ENCODE results near the gene SRXN1. TPM values are rescaled to one million over a fixed set of nuclear protein-coding genes. Genes with fewer than 3 reads are reported as not detected.

Gene SRXN1
- total RNA-seq, 2 experiments from 2014 or later: 13.3 to 14.1 TPM

DNA sequence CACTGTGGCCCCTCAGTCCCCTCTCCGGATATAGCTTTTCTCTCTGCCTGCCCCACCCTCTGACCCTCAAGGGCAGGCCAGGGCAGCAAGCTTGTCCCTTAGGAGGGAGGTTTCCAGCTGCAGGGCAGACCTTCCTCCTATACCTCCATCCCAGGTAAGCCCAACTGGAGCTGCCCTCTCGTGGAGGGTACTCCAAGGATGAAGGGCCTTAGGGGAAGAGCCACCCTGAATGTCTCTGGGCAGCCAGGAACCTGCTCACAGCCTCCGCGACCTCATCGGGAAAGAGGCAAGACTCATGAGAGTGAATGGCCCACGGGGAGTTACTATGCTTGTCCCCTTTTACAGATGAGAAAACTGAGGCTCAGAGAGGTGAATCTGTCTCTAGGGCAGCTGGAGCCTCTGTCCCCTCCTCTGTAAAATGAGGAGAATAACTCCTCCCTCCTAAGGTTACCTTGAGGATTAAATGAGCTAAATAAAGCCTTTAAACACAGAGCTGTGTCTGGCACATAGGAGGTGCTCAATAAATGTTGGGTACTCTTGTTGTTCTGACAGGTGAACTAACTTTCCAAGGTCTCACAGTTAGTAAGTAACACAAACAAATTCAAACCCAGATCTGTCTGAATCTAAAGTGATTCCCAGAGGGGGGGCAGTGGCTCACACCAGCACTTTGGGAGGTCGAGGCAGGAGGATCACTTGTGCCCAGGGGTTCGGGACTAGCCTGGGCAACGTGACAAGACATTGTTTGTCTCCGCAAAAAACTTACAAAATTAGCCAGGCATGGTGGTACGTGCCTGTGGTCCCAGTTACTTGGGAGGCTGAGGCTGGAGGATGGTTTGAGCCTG, 12.1 kb downstream of the SRXN1 start:
- Mint-ChIP-seq H3K4me1 (ENCODE audit: low read depth) (peaks cover 11% of the 10 kb centered on the region), H3K27ac (no peak overlapping the region), H3K9me3 (no peaks in the 10 kb centered on the region), H3K4me3 (no peak overlapping the region), H3K36me3 (no peaks in the 10 kb centered on the region), H3K27me3 (peaks cover 13% of the 10 kb centered on the region)
- CTCF ChIA-PET: no interaction called here
- no peak for DNase-seq
- POLR2A ChIA-PET: no interaction called here
- intact Hi-C loops (cut with micrococcal nuclease): no loop called here

DNA sequence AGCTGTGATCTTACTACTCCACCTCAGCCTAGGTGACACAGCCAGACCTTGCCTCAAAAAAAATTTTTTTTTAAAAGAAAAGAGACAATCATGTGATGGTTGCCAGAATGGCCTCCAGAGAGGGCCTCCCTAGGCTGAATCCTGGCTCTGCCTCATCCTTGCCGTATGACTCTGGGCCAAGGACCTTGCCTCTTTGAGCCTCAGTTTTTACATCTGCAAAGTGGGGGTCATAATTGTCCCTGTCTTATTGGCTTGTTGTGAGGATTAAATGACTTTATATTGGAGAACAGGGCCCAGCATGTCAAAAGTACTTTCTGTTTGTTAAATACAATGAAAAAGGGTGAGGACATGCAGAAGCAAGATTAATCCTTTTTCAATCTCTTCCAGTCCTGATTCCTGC, 14.4 kb downstream of the SRXN1 start:
- peaks cover 12% of the 10 kb centered on the region for H3K27me3 Mint-ChIP-seq
- H3K9me3 Mint-ChIP-seq: no peaks in the 10 kb centered on the region
- H3K27ac Mint-ChIP-seq: no peak overlapping the region
- intact Hi-C loops (cut with micrococcal nuclease): no loop called here
- no peaks in the 10 kb centered on the region for H3K36me3 Mint-ChIP-seq
- H3K4me1 Mint-ChIP-seq (ENCODE audit: low read depth): peaks cover 6% of the 10 kb centered on the region
- DNase-seq: no peak
- ChIA-PET CTCF (no interaction called here), POLR2A (no interaction called here)
- H3K4me3 Mint-ChIP-seq: no peak overlapping the region

DNA sequence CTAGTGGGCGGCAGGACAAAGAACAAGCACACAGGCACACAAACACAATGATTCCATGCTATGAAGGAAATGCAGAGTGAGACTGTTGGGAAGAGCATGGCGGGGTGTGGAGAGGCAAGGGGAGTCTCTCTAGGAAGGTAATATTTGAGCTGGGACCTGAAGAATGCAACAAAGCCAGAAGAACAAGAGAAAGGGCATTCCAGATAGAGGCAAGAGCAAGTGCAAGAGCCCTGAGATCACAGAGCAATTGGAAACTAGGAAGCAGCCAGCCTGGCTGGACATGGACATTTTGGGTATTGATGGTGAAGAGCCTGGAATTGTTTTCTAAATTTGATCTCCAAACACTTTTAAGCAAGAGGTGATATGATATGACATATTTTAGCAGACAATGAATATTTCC, 15.4 kb downstream of the SRXN1 start:
- intact Hi-C loops (cut with micrococcal nuclease): no loop called here
- ChIA-PET CTCF (interaction anchor here (1.0 kb wide), 1 partner anchor 8 kb away, joined by 4 read pairs; no protein-coding TSS in a partner anchor), POLR2A (no interaction called here)
- Mint-ChIP-seq H3K27ac (no peak overlapping the region), H3K4me1 (ENCODE audit: low read depth) (peaks cover 2% of the 10 kb centered on the region), H3K9me3 (no peaks in the 10 kb centered on the region), H3K27me3 (peaks cover 3% of the 10 kb centered on the region), H3K4me3 (no peak overlapping the region), H3K36me3 (no peaks in the 10 kb centered on the region)
- no peak for DNase-seq

DNA sequence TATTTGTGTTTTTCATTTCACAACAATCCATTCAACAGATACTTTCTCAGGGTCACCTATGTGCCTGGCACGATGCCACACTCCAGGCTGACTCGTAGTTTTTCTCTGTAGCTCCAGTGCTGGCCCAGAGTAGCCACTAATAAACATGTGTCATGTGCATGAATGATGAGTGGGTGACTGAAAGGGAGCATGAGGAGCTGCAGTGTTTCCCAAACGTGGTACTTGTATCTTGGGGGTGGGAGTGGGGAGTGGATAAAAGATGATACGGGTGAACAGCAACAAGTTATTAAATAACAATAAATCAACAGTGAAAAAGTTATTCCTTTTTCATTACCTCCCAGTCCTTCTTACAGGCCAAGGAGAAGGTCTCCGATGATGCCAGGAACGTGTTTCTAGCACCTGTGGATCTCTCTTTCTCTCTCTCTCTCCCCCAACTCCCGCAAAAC, 17.1 kb downstream of the SRXN1 start:
- Mint-ChIP-seq H3K4me1 (ENCODE audit: low read depth) (no peaks in the 10 kb centered on the region), H3K9me3 (no peaks in the 10 kb centered on the region), H3K27ac (no peak overlapping the region), H3K27me3 (peaks cover 3% of the 10 kb centered on the region), H3K4me3 (no peak overlapping the region), H3K36me3 (no peaks in the 10 kb centered on the region)
- intact Hi-C loops (cut with micrococcal nuclease): no loop called here
- no peak for DNase-seq
- ChIA-PET CTCF (interaction anchor here (1.4 to 1.5 kb wide), 2 partner anchors 9 to 31 kb away, joined by 4 read pairs; no protein-coding TSS in a partner anchor), POLR2A (no interaction called here)

DNA sequence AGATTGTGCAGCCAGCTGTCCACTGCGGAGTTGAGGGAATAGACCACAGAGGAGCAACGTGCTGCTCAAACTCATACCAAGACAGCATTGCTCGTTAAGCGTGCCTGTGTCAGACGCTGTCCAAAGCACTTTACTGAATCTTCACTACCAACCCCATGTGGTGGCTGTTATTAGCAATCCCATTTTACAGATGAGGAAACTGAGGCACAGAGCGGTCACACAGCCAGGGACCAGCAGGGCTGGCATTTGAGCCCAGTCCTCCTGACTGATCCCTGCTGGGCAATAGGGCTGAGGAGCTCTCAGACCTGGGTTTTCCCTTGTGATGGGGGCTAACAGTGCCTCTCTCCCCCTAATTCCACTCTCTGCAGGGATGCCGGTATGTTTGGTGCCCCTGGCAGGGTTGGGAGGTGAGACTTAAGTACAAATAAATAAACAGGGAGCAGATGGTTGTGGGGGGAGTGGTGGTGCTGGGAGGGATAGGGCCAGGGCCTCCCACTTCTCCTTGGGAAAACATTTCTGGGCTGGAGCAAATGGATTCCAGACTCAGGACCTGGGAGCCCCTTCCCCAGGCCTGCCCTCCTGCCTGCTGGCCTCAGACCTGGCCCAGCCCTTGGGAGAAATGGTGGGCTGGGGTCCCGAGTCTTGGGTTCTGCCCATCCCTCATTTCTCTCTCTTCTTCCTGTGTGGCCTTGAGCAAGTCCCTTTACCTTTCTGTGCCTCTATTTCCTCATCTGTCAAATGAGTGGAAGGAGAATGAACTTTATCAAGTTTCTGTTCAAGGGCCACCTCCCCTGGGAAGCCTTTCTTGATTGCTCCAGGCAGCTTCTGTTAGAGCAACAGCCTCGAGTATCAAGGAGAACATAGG, 17.7 kb downstream of the SRXN1 start:
- no peaks in the 10 kb centered on the region for H3K36me3 Mint-ChIP-seq
- no peak overlapping the region for H3K27ac Mint-ChIP-seq
- H3K4me1 Mint-ChIP-seq (ENCODE audit: low read depth): no peaks in the 10 kb centered on the region
- no peak for DNase-seq
- POLR2A ChIA-PET: no interaction called here
- no peaks in the 10 kb centered on the region for H3K9me3 Mint-ChIP-seq
- CTCF ChIA-PET: interaction anchor here (1.4 to 1.5 kb wide), 2 partner anchors 10 to 32 kb away, joined by 4 read pairs; no protein-coding TSS in a partner anchor
- H3K4me3 Mint-ChIP-seq: no peak overlapping the region
- intact Hi-C loops (cut with micrococcal nuclease): no loop called here
- H3K27me3 Mint-ChIP-seq: peaks cover 6% of the 10 kb centered on the region

DNA sequence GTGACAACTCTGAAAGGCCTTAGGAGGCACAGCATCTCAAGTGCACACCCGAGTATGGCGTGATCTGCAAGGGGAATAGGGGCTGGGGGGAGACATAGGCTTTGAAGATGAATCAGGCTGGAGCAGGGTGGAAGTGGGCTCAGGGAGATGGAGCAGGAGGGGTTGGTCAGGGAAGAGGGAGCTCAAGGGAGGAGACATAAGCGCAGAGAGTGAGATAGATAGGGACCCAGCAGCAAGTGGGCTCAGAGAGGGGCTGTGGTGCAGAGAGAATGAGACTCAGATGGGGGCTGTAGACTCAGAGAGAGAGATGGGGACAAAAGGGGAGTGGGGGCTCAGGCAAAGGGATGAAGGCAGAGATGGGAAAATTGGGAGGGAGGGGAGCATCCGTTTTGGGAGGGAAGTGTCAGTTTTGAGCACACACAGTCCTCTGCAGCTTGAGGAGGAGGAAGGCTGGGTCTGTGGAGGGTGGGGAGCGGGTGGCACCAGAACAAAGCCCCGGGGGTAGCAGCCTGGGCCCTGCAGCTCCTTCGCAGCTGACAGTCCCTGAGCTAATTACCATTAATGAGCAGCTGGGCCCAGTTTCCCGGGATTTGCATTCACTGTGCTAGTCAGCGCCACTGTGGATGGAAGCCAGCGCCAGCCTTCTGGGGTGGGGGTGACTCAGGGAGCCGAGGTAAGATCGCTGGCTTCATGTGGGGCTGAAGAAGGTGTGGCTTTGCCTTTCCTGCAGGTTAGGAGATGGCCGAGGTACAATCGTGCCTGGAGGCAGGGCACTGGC, 18.7 kb downstream of the SRXN1 start:
- Mint-ChIP-seq H3K27ac (no peak overlapping the region), H3K4me3 (no peak overlapping the region), H3K27me3 (peaks cover 9% of the 10 kb centered on the region), H3K36me3 (no peaks in the 10 kb centered on the region), H3K9me3 (no peaks in the 10 kb centered on the region), H3K4me1 (ENCODE audit: low read depth) (no peaks in the 10 kb centered on the region)
- intact Hi-C loops (cut with micrococcal nuclease): no loop called here
- POLR2A ChIA-PET: no interaction called here
- CTCF ChIA-PET: no interaction called here
- DNase-seq: no peak

DNA sequence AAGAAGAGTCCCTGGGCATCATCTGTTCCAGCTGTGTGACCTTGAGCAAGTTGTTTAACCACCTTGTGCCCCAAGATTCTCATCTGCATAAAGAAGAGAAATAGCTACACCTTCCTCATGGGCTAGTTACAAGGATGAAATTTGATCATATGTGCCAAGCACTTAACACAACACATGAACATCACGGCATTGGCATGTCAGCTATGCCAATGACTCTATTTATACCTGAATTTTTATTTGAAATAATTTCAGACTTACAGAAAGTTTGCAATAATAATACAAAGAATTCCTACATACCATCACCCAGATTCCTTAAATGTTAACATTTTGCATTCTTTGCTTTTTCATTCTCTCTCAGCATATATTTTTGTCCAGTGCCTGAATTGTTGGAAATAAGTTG, 21.9 kb downstream of the SRXN1 start:
- no peaks in the 10 kb centered on the region for H3K4me1 Mint-ChIP-seq (ENCODE audit: low read depth)
- no peaks in the 10 kb centered on the region for H3K9me3 Mint-ChIP-seq
- POLR2A ChIA-PET: no interaction called here
- H3K4me3 Mint-ChIP-seq: no peak overlapping the region
- DNase-seq: no peak
- CTCF ChIA-PET: interaction anchor here (1.1 kb wide), 1 partner anchor 14 kb away, joined by 5 read pairs; no protein-coding TSS in a partner anchor
- H3K36me3 Mint-ChIP-seq: no peaks in the 10 kb centered on the region
- intact Hi-C loops (cut with micrococcal nuclease): no loop called here
- H3K27ac Mint-ChIP-seq: no peak overlapping the region
- H3K27me3 Mint-ChIP-seq: peaks cover 11% of the 10 kb centered on the region

DNA sequence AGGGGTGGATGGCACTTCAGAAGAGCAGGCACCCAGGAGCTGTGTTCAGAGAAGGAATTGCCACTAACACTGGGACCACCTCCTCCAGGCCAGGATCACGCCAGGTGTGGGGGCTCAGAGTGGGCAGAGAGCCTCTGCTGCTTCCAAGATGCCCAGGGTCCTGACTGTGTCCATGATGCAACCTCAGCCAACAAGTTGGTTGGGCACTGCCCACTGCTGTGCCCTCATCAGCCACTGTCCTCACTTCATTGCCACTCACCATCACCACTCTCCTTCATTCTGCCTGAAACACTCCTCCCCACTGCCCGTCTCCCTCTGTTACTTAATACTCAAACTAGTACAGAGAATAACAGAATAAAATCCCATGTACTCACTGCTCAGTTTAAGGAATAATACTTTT, 26.4 kb downstream of the SRXN1 start:
- DNase-seq: no peak
- intact Hi-C loops (cut with micrococcal nuclease): no loop called here
- ChIA-PET POLR2A (no interaction called here), CTCF (interaction anchor here (1.3 kb wide), 1 partner anchor 19 kb away, joined by 4 read pairs; no protein-coding TSS in a partner anchor)
- no peak overlapping the region for H3K4me3 Mint-ChIP-seq
- H3K27ac Mint-ChIP-seq: no peak overlapping the region
- H3K4me1 Mint-ChIP-seq (ENCODE audit: low read depth): no peaks in the 10 kb centered on the region
- H3K27me3 Mint-ChIP-seq: peaks cover 19% of the 10 kb centered on the region
- H3K36me3 Mint-ChIP-seq: no peaks in the 10 kb centered on the region
- no peaks in the 10 kb centered on the region for H3K9me3 Mint-ChIP-seq

DNA sequence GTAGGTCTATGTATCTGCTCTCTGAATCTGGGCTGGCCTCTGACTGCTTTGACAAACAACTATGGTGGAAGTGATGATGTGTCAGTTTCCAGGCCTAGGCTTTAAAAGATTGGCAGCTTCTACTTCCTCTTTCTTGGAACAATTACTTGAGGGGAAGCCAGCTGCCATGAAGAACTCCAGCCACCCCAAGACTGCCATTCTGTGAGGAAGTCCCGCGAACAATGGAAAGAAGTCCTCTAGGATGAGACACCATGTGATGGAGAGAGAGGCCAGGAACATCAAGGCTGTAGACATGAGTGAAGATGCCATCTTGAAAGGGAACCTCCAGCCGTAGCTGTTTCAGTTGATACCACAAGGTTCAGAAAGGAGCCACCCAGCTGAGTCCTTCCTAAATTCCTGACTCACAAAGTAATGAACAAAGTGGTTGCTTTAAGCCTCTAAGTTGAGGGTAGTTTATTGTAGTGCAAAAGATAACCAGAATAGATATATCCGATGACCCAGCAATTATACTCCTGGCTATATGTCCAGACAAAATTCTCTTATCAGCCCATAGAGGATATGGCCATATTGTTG, 27.6 kb downstream of the SRXN1 start:
- Mint-ChIP-seq H3K36me3 (no peaks in the 10 kb centered on the region), H3K4me1 (ENCODE audit: low read depth) (no peaks in the 10 kb centered on the region), H3K9me3 (no peaks in the 10 kb centered on the region), H3K27me3 (peaks cover 23% of the 10 kb centered on the region), H3K4me3 (no peak overlapping the region), H3K27ac (no peak overlapping the region)
- DNase-seq: no peak
- intact Hi-C loops (cut with micrococcal nuclease): no loop called here
- CTCF ChIA-PET: interaction anchor here (1.0 kb wide), 1 partner anchor 11 kb away, joined by 3 read pairs; no protein-coding TSS in a partner anchor
- POLR2A ChIA-PET: no interaction called here

DNA sequence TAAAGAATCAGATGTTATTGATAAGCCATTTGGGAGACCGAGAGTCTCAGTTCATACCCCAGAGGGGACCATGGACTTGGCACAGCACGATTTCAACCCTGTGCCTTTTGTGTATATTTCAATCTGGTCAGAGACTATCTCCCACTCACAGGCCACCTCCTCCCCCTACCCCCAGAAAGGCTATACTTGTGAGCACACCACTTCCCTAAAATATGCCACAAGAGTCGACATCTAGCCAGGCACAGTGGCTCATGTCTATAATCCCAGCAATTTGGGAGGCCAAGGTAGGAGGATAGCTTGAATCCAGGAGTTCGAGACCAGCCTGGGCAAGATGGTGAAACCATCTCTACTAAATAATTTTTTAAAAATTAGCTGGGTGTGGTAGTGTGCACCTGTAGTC, 29.3 kb downstream of the SRXN1 start:
- Mint-ChIP-seq H3K9me3 (no peaks in the 10 kb centered on the region), H3K27me3 (peaks cover 27% of the 10 kb centered on the region), H3K27ac (no peak overlapping the region), H3K4me3 (no peak overlapping the region), H3K36me3 (no peaks in the 10 kb centered on the region), H3K4me1 (ENCODE audit: low read depth) (no peaks in the 10 kb centered on the region)
- DNase-seq: no peak
- intact Hi-C loops (cut with micrococcal nuclease): no loop called here
- ChIA-PET POLR2A (no interaction called here), CTCF (interaction anchor here (1.6 kb wide), 1 partner anchor 22 kb away, joined by 5 read pairs; no protein-coding TSS in a partner anchor)

DNA sequence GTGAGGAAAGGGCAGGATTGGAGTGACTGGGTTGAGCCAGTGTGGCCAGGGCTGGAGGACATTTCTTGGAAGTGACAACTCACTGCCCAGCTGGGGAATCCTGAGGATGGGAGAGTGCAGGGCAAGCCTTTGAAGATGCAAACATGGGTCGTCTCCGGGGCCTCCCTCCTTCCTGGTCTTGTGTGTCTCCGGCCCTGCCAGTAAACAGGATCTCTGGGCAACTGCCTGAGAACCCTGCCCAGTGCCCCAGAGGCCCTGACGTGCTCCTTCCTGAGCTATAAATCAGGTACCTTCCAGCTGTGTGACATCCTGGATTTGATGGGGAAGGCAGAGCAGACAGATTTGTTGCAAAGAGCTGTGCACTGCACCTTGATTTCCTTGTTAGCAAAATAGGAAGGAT, 30.0 kb downstream of the SRXN1 start:
- Mint-ChIP-seq H3K27me3 (peaks cover 28% of the 10 kb centered on the region), H3K36me3 (no peaks in the 10 kb centered on the region), H3K27ac (no peak overlapping the region), H3K4me1 (ENCODE audit: low read depth) (no peaks in the 10 kb centered on the region), H3K9me3 (peaks cover 5% of the 10 kb centered on the region), H3K4me3 (no peak overlapping the region)
- POLR2A ChIA-PET: no interaction called here
- no peak for DNase-seq
- CTCF ChIA-PET: interaction anchor here (1.6 kb wide), 1 partner anchor 23 kb away, joined by 5 read pairs; no protein-coding TSS in a partner anchor
- intact Hi-C loops (cut with micrococcal nuclease): no loop called here
